ENCODE results near the gene CDT1. TPM values are rescaled to one million over a fixed set of nuclear protein-coding genes. Genes with fewer than 3 reads are reported as not detected.

CDT1 gene
- total RNA-seq, 1 donor from 2014 or later, result 0.76 TPM

- no peak for DNase-seq (ENCODE audit: low spot score)
- intact Hi-C loops (cut with DNase I), result no loop called here
- no peak for ATAC-seq
Measured at GRCh38 chr16:88798772-88799455, 4.7 kb upstream of the CDT1 start.

- DNase-seq (ENCODE audit: low spot score), result no peak
- intact Hi-C loops (cut with DNase I), result no loop called here
- no peak for ATAC-seq
Measured at GRCh38 chr16:88799569-88800276, 3.9 kb upstream of the CDT1 start.

- ATAC-seq, result no peak
- intact Hi-C loops (cut with DNase I), result no loop called here
- no peak for DNase-seq (ENCODE audit: low spot score)
Measured at GRCh38 chr16:88800277-88800592, 3.4 kb upstream of the CDT1 start.

- no peak for ATAC-seq
- no peak for DNase-seq (ENCODE audit: low spot score)
- intact Hi-C loops (cut with DNase I), result no loop called here
Measured at GRCh38 chr16:88804173-88804551, 573 bp downstream of the CDT1 start.

- DNase-seq (ENCODE audit: low spot score), result no peak
- intact Hi-C loops (cut with DNase I), result no loop called here
- ATAC-seq, result peak; percentile 2
Measured at GRCh38 chr16:88804552-88805339, 1.2 kb downstream of the CDT1 start.

- DNase-seq (ENCODE audit: low spot score), result no peak
- ATAC-seq, result no peak
- intact Hi-C loops (cut with DNase I), result no loop called here
Measured at GRCh38 chr16:88805340-88805715, 1.7 kb downstream of the CDT1 start.

GRCh38 chr16:88805887-88806393 is 2.4 kb downstream of the CDT1 start:
- ATAC-seq (no peak), DNase-seq (ENCODE audit: low spot score) (no peak)
- intact Hi-C loops (cut with DNase I), result no loop called here

GRCh38 chr16:88806491-88807111 is 3.0 kb downstream of the CDT1 start:
- no peak for DNase-seq (ENCODE audit: low spot score)
- no peak for ATAC-seq
- intact Hi-C loops (cut with DNase I), result no loop called here

- ATAC-seq (no peak), DNase-seq (ENCODE audit: low spot score) (no peak)
- intact Hi-C loops (cut with DNase I), result no loop called here
Measured at GRCh38 chr16:88807142-88807625, 3.6 kb downstream of the CDT1 start.

- intact Hi-C loops (cut with DNase I), result no loop called here
- no peak for ATAC-seq
- no peak for DNase-seq (ENCODE audit: low spot score)
Measured at GRCh38 chr16:88807626-88808453, 4.3 kb downstream of the CDT1 start.

- intact Hi-C loops (cut with DNase I), result no loop called here
- ATAC-seq (no peak), DNase-seq (ENCODE audit: low spot score) (no peak)
Measured at GRCh38 chr16:88809068-88809675, 5.6 kb downstream of the CDT1 start.

GRCh38 chr16:88809676-88810165 is 6.1 kb downstream of the CDT1 start:
- intact Hi-C loops (cut with DNase I), result no loop called here
- ATAC-seq (no peak), DNase-seq (ENCODE audit: low spot score) (no peak)

- DNase-seq (ENCODE audit: low spot score), result no peak
- intact Hi-C loops (cut with DNase I), result no loop called here
- ATAC-seq, result no peak
Measured at GRCh38 chr16:88810166-88810911, 6.8 kb downstream of the CDT1 start.

GRCh38 chr16:88810912-88811768 is 7.6 kb downstream of the CDT1 start:
- ATAC-seq (peak; percentile 83), DNase-seq (ENCODE audit: low spot score) (peak; percentile 89)

GRCh38 chr16:88811769-88812512 is 8.4 kb downstream of the CDT1 start, which contains the start of gene APRT:
TSS of gene APRT (minus strand) at chr16:88811928. CDS start at chr16:88811899, 29 bp downstream.
- DNase-seq (ENCODE audit: low spot score), result peak; percentile 99
- intact Hi-C loops (cut with DNase I), result no loop called here
- peak; percentile 92 for ATAC-seq

More at GRCh38 chr16:88810912-88811768, 7.6 kb downstream of the CDT1 start:
- intact Hi-C loops (cut with DNase I), result no loop called here

Measured in sciatic nerve (tissue), 2 donors.